PC-9 (cell line): ENCODE data around the gene DNAI2. TPM values are rescaled to one million over a fixed set of nuclear protein-coding genes. Genes with fewer than 3 reads are reported as not detected.

ENCODE experiments used
- BruUV-seq: library from RNA; stranded (reverse); fragments of 400-500 nt; replicated peaks from 2 replicates; lab custom pipeline; 2021; lab: Mats Ljungman, UMichigan
- CTCF ChIA-PET: fragments of 300-600 bp; sonication (Branson Sonifier 250); formaldehyde crosslinking; loops from one replicate; lab custom pipeline; 2022; ENCODE audit warnings: antibody characterized with exemption; lab: Charles Lee
- POLR2A ChIA-PET: fragments of 300-600 bp; sonication (Branson Sonifier 250); formaldehyde crosslinking; loops from one replicate; lab custom pipeline; 2022; ENCODE audit warnings: antibody characterized with exemption; ENCODE audit not compliant: unreplicated experiment; lab: Charles Lee
- DNase-seq, 2 experiments: peaks; one replicate each; pipeline versions ENCODE4 v3.0.0 to v3.0.0-alpha.2; 2015 to 2022; ENCODE audit warnings: mixed read lengths in 1 of 2
- H2AFZ ChIP-seq: fragments of 200-600 bp; sonication (generic); 2 replicates; pipeline ENCODE4 v1.8.1; 2017; ENCODE audit warnings: antibody characterized with exemption
- H3F3A ChIP-seq: fragments of 200-600 bp; sonication (generic); 2 replicates; pipeline ENCODE4 v1.8.1; 2017; ENCODE audit warnings: antibody characterized with exemption, mild to moderate bottlenecking, low read depth; ENCODE audit not compliant: insufficient read depth
- H3K27ac ChIP-seq: fragments of 200-600 bp; sonication (generic); 2 replicates; pipeline ENCODE4 v1.6.1; 2016; ENCODE audit warnings: mixed run types
- H3K27me3 ChIP-seq: fragments of 200-600 bp; sonication (generic); 2 replicates; pipeline ENCODE4 v1.6.1; 2016; ENCODE audit warnings: low read depth, mixed run types; ENCODE audit not compliant: insufficient read depth
- H3K36me3 ChIP-seq: fragments of 200-600 bp; sonication (generic); 2 replicates; pipeline ENCODE4 v1.6.1; 2016; ENCODE audit warnings: low read depth, mixed run types
- H3K4me1 ChIP-seq: fragments of 200-600 bp; sonication (generic); replicated peaks from 2 replicates; pipeline ENCODE4 v1.6.1; 2016; ENCODE audit warnings: mixed run types; ENCODE audit not compliant: insufficient read depth
- H3K4me2 ChIP-seq: fragments of 200-600 bp; sonication (generic); 2 replicates; pipeline ENCODE4 v1.6.1; 2017; ENCODE audit warnings: mixed run types
- H3K4me3 ChIP-seq: fragments of 200-600 bp; sonication (generic); 2 replicates; pipeline ENCODE4 v1.6.1; 2016; ENCODE audit warnings: mixed run types
- H3K79me2 ChIP-seq: fragments of 200-600 bp; sonication (generic); 2 replicates; pipeline ENCODE4 v1.6.1; 2017; ENCODE audit warnings: low read depth, mixed run types
- H3K9me2 ChIP-seq: fragments of 200-600 bp; sonication (generic); 2 replicates; pipeline ENCODE4 v1.8.1; 2017; ENCODE audit warnings: mild to moderate bottlenecking; ENCODE audit not compliant: insufficient read depth
- H3K9me3 ChIP-seq: fragments of 200-600 bp; sonication (generic); 2 replicates; pipeline ENCODE4 v1.8.1; 2016; ENCODE audit warnings: low read depth; ENCODE audit not compliant: insufficient read depth
- H4K20me1 ChIP-seq: fragments of 200-600 bp; sonication (generic); 2 replicates; pipeline ENCODE4 v1.8.1; 2017; ENCODE audit not compliant: insufficient read depth
- CTCF ChIP-seq: fragments of 200-600 bp; sonication (generic); conservative IDR thresholded peaks from 2 replicates; pipeline ENCODE4 v1.6.1; 2017; ENCODE audit warnings: mixed run types, antibody characterized with exemption, mild to moderate bottlenecking, moderate library complexity
- EZH2 ChIP-seq: fragments of 200-600 bp; sonication (generic); IDR thresholded peaks from 2 replicates; pipeline ENCODE4 v1.8.0; 2017; ENCODE audit warnings: antibody characterized with exemption, low read depth
- intact Hi-C: fragments of 100-400 bp; cut with micrococcal nuclease; formaldehyde crosslinking; loops from one replicate; pipeline ENCODE4 v1.10.0; 2022; ENCODE audit not compliant: unreplicated experiment
- total RNA-seq: library from RNA; stranded (reverse); gene quantifications from 2 replicates; pipeline ENCODE4 v1.2.3, GENCODE V29; 2021

The DNAI2 gene
- total RNA-seq, 1 experiment from 2014 or later = not detected

DNA sequence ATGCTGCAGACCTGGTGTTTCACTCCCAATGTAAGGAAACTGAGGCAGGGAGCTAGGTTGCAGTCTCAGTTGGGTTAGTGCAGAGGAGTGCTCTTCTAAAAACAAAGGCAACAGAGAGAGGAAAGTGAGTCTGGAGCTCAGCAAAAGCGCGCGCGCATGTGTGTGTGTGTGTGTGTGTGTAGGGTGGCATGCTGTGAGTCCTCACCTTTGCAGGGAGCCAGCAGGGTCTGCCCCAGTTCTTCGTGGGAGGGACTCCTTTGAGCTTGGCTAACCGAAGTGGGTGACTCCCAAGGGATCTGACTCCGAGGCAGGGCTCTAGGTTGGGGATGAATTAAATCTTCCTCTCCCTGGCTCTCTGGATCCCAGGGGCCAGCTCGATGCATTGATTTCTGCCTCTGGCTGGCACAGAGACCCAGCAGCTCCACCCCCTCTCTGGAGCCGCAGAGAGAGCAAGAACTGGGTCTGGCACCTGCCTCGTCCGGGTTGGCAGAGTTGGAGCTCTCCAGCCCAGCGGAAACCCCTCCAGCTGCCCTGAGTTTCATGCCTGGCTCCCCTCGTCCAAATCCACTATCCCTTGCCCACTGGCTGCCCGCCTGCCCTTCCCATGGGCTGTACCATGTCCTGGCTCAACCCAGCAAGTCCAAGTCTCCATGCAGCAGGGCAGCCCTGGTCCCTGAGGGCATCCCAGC lies 88.9 kb downstream of the DNAI2 start:
- no TSS peak for BruUV-seq
- peaks cover 83% of the 10 kb centered on the region for H3K27me3 ChIP-seq
- no peaks in the 10 kb centered on the region for H3K9me2 ChIP-seq
- DNase-seq = no peak
- H4K20me1 ChIP-seq = no peaks in the 10 kb centered on the region
- no peak overlapping the region for H3K4me2 ChIP-seq
- CTCF ChIA-PET = interaction anchor here (0.7 kb wide), 1 partner anchor 15 kb away, joined by 3 read pairs; no protein-coding TSS in a partner anchor
- no peak overlapping the region for H2AFZ ChIP-seq
- no peak overlapping the region for H3K27ac ChIP-seq
- H3K4me1 ChIP-seq = no peaks in the 10 kb centered on the region
- H3K9me3 ChIP-seq = no peaks in the 10 kb centered on the region
- H3K36me3 ChIP-seq = no peaks in the 10 kb centered on the region
- intact Hi-C loops = loop anchor here (5.0 kb wide), 1 partner anchor 61 kb away; no protein-coding TSS in a partner anchor
- no peaks in the 10 kb centered on the region for H3K79me2 ChIP-seq
- no peaks in the 10 kb centered on the region for H3F3A ChIP-seq
- no peak for TF ChIP-seq CTCF
- no peak for TF ChIP-seq EZH2
- POLR2A ChIA-PET = no interaction called here
- H3K4me3 ChIP-seq = no peak overlapping the region

Other genes starting within 250 kb of the DNAI2 start
- 761 and 961 TPM in 2 replicates for gene RPL38, start 70.6 kb upstream of the DNAI2 start, total RNA-seq
- 1.5 and 2.9 TPM in 2 replicates for gene TTYH2, start 60.7 kb upstream of the DNAI2 start, total RNA-seq
- not detected in 2 replicates for gene KIF19, start 52.0 kb downstream of the DNAI2 start, total RNA-seq
- not detected in 2 replicates for gene BTBD17, start 87.6 kb downstream of the DNAI2 start, total RNA-seq
- gene GPR142, start 93.3 kb downstream of the DNAI2 start, total RNA-seq = not detected in 2 replicates
- 27.9 and 32.4 TPM in 2 replicates for gene GPRC5C, start 157.9 kb downstream of the DNAI2 start, total RNA-seq
- not detected in 2 replicates for gene CD300A, start 192.4 kb downstream of the DNAI2 start, total RNA-seq